GM19035 (cell line): Measurements from ENCODE around the gene BIN1.
A peak's percentile ranks its signal among the peaks of the same experiment; 100 is the strongest.

Experiments used
- ATAC-seq: cut with Tn5 transposase; IDR thresholded peaks from one replicate; pipeline ENCODE4 v1.9.1; 2021; ENCODE audit not compliant: unreplicated experiment

BIN1 gene

GRCh38 chr2:127058954-127059252, 48.1 kb downstream of the BIN1 start:
- ATAC-seq = no peak

- ATAC-seq = no peak
Measured at GRCh38 chr2:127058246-127058953, 48.6 kb downstream of the BIN1 start.

DNA sequence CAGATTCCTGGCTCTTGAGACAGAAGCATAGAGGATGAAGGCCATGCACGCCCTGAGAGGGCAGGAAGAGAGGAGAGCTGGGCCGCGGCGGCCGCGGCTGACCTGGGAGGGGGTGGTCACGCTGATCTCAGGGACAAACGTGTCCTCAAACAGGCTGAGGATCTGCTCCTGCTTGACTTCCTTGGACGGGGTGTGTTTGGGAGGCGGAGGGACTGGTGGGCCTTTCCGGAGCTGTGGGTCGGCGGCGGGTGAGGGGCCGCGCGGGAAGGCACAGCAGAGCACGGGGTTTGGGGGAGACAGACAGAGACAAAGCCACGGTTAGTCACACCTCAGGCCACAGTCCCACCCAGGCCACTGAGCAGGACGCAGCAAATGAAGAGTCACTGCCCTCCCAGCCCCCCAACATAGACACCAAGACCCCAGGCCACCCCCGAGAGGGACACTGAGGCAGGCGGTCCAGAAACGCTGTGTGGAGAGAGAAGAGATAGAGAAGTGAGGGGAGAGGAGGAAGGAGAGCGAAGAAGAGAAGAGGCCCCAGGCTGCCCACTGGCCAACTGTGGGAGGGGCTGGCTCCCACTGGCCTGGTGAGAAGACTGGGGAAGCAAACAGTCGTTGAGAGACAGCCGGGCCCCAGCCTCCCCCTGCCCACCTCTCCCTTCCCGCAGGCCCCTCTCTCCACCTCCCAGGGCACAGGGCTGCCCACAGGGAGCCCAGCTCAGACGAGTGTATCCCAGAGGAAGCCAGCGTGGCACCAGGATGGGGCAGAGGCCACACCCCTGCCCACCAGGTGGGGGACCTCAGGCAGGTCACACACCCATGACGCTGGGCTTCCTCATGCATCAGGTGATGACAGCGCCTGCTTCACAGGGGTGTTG, 49.3 kb downstream of the BIN1 start:
- no peak for ATAC-seq

DNA sequence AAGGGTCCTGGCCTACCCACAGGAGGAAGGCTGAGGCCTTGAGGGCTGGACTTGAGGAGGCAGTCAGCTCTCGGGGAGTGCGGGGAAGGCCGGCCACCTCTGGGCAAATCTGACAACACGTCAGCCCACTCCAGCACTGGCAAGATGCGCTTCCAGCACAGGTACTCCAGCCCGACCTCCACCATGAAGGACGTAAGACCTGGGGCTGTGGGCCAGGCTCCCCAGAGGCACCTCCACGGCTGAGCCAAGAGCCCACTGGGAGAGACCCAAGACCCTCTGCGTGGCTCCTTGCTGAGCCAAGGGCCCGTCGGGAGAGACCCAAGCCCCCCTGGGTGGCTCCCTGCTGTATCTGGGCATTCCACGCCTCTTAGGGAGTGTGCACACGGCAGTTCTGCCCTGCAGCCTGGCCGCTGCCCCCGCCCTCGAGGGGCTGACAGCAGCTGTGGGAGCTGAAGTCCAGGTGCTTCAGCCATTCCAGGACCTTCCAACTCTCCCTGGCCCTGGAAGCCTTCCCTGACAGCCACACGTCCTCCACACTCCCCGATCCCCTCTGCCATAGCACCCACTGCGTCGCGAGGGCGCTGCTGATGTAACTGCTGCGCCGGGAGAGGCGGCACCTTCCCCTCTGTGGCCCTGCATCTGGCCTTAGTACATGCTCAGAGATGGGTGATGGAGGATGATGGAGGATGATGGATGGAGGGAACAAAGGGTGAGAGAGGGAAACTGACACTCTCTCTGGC, 50.2 kb downstream of the BIN1 start:
- no peak for ATAC-seq

DNA sequence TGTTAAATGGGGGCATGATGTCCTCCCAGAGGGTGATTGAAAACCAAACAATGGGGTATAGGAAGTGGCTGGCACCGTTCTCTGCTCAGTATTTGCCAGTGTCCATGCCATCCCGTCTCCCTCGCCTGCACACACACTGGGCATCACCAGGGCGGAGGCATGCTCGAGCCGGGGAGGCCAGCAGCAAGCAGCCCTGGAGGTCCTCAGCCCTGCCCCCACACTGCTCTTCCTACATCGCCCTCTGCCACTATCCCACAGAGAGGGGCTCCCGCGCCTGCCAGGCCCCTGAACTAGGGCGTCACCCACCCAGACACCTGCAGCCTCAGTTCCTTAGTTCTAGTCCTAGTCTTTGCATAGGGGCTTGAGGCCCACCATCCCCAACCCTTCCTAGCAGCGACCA, 50.9 kb downstream of the BIN1 start:
- ATAC-seq = no peak

GRCh38 chr2:127055786-127056076, 51.2 kb downstream of the BIN1 start:
- no peak for ATAC-seq

DNA sequence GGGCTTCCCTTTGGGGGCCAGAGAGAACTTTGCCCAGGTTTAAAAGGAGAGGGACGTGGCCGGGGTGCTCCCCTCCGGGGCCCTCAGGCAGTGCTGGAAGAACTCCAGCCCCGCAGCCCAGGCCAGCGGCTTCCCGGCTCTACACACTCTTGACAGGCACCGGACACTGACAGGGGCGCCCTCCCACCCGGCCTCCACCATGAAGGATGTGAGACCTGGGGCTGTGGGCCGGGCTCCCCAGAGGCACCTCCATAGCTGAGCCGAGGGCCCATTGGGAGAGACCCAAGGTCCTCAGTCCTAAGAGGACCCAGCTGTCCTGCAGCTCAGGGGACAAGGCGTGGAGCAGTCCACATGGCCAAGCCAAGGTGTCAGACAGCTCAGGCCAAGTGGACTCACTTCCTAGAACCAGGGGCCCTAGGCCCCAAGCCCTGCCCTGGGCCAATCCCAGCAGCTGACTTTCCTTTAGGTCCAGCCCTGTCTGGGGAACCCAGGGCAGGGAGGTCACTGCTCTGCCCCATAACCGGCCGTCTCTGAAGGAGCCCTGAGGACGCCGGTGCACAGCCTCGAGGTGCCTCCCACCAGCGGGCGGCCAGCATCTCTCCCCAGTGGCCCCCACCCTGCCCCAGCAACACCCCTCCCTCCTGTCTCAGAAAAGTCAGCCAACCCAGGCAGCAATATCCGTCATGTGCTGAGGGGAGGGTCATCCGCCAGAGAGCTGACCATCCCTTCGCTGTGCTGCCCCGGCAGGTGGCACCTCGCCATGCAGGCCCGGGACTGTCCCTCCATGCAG, 51.8 kb downstream of the BIN1 start:
- no peak for ATAC-seq

- ATAC-seq = no peak
Measured at GRCh38 chr2:127054604-127054930, 52.4 kb downstream of the BIN1 start.

DNA sequence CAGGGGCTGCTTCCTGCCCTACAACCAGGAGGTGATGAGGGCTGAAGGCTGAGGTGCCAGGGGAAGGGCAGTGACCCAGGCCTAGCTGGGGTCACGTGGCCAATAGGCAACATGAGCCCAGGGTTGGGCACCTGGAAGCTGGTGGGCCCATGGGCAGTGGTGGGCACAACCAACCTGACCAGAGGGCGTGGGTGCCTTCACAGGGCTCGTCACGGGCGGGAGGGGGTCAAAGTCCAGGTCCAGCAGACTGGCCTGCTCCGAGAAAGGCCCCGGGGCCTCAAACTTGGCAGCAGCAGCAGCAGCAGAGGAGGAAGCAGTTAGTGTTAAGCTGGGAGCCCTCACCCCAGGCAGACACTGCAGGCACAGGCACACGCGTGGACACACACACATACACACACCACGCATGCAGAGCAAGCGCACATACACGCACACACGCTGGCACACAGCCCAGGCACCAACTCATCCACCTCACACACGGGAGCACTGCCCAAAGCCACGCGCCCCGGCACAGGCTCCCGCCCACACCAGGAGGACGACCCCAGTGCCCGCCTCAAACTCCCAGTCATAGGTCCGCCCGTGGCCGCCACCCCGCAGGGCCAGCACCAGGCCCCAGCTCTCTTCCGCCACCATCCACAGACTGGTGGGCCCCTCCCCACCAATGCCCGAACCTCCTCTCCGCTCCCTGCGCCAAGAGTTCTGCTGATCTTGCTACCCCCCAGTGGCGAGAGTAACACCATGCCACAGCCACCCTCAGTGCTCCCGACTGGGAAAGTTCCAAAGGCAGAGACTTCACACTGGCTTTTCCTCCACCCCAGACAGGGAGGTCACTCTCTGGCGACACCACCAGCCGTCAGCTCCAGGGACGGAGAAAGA, 53.0 kb downstream of the BIN1 start:
- no peak for ATAC-seq

- ATAC-seq = no peak
Measured at GRCh38 chr2:127052771-127053691, 53.9 kb downstream of the BIN1 start.

- no peak for ATAC-seq
Measured at GRCh38 chr2:127052057-127052770, 54.7 kb downstream of the BIN1 start.

GRCh38 chr2:127051116-127052056, 55.6 kb downstream of the BIN1 start:
- no peak for ATAC-seq

GRCh38 chr2:127050803-127051115, 56.2 kb downstream of the BIN1 start:
- ATAC-seq = no peak

GRCh38 chr2:127049927-127050802, 56.8 kb downstream of the BIN1 start:
- ATAC-seq = peak; percentile 70

DNA sequence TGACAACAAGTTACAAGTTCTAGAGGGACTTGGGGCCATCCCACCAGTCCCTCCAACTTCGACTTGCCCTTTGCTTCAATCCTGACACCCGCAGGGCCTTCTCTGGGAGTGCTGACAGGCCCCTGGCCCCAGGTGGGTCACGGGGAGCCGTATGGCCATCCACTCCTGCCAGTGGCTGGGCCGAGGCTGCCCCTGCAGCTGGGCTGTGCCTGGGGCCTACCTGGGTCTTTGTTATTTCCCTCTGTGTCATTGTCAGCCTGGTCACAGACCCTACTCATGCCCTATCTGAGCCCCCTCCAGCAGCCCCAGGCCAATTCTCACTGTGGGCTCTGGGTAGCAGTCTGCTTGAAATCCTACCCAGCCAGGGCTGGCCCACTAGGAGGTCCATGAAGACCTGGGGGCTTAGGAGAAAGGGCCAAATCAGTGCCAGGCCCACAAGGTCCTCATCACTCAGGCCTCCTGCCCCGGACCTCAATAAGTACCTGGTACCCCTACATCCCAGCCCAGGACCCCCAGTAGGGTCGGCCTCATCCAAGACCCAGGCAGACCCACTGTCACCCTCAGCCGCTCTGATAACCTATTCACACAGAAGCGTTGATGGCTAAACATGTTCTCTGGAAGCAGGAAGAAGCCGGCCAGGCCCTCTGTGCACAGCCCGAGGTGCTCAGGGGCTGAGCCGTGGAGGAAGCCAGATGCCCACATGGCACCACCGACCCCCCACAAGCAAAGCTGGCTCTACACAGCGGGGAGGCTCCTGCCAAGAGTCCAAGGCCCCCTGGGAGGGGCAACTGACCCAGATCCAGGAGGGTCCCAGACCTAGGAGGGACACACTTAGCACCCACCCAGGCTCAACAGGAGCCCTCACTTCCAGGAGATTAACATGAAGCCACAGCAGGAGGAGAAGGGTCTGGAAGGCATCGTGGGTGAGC, 57.7 kb downstream of the BIN1 start:
- ATAC-seq = no peak

GRCh38 chr2:127048618-127048935, 58.4 kb downstream of the BIN1 start:
- no peak for ATAC-seq
